GM12865 (cell line): ENCODE measurements around the gene MACF1.

Source experiments
- DNase-seq: peaks from one replicate; pipeline ENCODE4 v3.0.0; 2010; ENCODE audit warnings: low read depth
- H3K4me3 ChIP-seq: 2 replicates; pipeline ENCODE4 v1.5.1; 2011; ENCODE audit warnings: mild to moderate bottlenecking, low read depth, low read length, control low read depth
- TF ChIP-seq, protein P1 (sequence below): IDR thresholded peaks from 2 replicates; pipeline ENCODE4 v1.5.1; 2011; ENCODE audit warnings: low read length, control low read depth, low read depth, inconsistent platforms; ENCODE audit not compliant: insufficient read depth; ENCODE audit errors: missing control alignments

MACF1 gene

DNA sequence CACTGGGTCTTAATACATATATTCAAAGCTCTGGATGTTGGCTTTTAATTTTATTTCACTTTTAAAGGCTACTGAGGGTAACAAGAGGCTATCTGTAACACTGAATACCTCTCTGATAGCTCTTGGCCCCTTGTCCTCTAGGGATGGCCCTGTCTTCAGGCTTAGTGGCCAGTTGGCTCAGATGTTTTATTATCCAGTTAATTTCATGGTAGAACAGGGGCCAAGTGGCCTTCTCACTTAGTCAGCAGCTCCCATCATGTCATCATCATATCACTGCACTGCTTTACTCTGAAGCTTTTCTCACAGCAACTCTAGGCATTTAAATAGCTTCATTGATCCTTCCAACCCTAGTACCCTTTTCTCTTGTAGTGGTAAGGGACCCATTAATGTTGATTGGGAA, 40.2 kb upstream of the MACF1 start:
- H3K4me3 ChIP-seq, result no peak overlapping the region
- TF ChIP-seq, protein P1, sequence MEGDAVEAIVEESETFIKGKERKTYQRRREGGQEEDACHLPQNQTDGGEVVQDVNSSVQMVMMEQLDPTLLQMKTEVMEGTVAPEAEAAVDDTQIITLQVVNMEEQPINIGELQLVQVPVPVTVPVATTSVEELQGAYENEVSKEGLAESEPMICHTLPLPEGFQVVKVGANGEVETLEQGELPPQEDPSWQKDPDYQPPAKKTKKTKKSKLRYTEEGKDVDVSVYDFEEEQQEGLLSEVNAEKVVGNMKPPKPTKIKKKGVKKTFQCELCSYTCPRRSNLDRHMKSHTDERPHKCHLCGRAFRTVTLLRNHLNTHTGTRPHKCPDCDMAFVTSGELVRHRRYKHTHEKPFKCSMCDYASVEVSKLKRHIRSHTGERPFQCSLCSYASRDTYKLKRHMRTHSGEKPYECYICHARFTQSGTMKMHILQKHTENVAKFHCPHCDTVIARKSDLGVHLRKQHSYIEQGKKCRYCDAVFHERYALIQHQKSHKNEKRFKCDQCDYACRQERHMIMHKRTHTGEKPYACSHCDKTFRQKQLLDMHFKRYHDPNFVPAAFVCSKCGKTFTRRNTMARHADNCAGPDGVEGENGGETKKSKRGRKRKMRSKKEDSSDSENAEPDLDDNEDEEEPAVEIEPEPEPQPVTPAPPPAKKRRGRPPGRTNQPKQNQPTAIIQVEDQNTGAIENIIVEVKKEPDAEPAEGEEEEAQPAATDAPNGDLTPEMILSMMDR, result no peak
- no peak for DNase-seq

DNA sequence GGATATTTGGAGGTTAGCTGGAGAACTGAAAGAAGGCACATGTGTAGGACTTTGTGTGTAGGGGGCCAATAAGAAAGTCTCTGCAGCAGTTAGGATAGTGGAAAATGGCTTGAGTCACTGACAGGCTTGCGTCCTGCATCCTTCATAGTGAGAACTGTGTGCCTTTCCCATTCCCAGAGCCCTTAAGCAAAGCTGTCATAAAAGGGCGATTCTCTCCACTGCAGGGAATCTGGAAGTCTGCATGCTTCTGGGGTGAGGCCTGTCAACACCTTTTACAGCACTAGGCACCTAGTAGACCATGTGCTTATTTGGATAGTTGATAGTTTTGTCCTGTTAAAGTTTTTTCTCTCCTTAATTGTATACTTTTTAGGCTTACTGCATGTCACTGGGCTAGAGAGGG, 39.4 kb upstream of the MACF1 start:
- H3K4me3 ChIP-seq, result no peak overlapping the region
- DNase-seq, result no peak
- TF ChIP-seq, protein P1, result no peak

DNA sequence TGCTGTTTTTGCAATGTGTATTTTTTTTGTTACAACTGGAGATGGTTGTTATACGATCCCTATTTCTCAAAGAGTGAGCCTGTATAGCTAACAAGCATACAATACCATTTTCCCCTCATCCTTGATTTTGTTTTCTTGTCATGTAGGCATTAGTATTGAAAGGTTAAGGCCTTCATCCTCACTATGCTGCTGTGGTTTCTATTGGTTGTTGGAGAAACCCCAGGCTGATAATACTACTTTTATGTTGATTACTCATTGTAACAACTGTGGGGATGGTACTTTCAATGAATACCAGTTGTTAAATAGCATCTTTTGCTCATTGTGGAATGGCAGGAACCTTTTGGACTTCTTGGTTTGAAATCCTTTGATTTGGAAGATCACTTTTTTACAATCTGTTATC, 39.0 kb upstream of the MACF1 start:
- TF ChIP-seq, protein P1, result no peak
- no peak overlapping the region for H3K4me3 ChIP-seq
- no peak for DNase-seq

DNA sequence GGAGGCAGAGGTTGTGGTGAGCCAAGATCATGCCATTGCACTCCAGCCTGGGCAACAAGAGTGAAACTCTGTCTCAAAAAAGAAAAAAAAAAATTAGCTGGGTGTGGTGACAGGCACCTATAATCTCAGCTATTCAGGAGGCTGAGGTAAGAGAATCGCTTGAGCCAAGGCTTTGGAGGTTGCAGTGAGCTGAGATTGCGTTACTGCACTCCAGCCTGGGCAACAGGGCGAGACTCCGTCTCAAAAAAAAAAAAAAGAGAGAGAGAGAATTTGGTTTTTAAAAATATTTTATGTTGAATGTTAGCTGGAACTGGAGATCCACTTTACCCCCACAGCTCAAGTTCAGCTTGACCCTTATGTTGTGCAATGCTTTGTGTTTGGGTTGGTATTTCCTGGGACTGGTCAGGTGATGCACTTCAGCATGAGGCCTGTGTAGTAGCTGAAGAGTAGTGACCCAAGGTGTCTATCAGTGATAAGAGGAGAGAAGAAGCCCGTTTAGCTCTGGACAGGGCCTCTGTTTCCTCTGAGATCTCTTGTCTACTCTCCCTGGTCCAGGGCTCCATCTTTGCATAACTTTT, 36.8 kb upstream of the MACF1 start:
- TF ChIP-seq, protein P1, result no peak
- DNase-seq, result no peak

DNA sequence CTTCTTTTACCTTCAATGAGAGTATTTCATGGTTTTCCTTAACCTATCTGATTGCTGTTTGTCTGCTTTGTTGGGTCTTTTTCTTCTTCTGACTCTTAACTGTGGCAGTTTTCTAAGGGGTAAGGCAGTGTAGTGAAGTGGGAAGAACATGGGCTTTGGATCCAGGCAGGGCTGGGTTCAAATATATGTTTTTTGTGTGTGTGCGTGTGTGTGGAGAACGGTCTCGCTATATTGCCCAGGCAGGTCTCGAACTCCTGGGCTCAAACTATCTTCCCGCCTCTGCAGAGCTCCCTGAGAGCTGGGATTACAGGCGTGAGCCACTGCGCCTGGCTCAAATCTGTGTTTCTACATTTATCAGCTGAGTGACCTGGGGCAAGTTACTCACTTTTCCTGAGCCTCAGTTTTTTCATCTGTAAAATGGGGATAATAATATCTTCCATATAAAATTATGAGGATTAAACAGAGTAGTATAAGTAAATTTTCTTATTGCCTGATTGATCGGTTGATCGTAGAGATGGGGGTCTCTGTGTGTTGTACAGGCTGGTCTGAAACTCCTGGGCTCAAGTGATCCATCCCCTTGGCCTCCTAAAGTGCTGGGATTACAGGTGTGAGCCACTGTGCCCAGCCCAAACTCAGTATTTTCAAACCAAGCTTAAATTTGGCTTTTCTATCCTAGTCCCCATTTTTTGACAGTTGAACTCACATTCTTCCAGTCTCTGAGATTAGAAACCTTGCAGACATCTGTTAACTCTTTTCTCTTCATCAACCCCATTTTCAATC, 36.0 kb upstream of the MACF1 start:
- TF ChIP-seq, protein P1, result no peak
- no peak for DNase-seq
- no peak overlapping the region for H3K4me3 ChIP-seq

More for the DNA sequence above, 36.8 kb upstream of the MACF1 start:
- no peak overlapping the region for H3K4me3 ChIP-seq

DNA sequence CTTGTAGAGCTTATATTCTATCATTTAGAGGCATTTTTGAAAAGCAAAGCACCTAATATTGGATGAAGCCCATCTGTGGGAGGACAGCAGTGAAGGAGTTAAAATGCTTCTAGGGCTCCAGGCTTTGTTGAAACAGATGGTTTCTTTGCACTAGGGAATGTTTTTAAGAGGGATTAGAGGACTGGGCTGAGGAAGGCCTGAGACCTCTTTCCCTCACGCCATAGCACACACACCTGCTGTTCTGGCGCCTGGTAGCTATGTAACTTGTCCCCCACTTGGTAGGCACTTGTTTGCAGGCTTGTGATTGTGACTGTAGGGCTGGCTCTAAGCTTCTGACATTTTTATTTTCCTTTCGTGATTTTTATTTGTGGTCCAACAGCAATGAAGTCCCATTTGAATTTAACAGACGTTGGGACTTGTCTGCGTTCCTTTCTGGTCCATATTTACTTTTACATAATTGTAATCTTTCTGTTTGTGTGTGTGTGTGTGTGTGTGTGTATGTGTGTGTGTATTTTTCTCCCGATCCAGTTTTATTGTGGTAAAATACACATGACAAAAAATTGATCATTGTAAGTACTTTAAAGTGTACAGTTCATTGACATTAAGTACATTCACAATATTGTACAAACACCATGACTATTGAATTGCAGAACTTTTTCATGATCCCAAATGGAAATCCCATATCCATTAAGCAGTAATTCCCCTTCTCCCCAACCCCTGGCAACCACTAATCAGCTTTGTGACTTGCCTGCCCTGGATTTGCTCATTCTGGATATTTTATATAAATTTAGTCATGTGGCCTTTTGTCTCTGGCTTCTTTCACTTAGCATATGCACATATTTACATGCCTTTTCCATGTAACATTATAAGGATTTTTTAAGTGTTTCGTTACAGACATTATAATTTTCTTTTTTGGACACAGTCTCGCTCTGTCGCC, 33.5 kb upstream of the MACF1 start:
- no peak overlapping the region for H3K4me3 ChIP-seq
- no peak for DNase-seq
- TF ChIP-seq, protein P1, result no peak
